GM10266 (cell line): ENCODE data around the gene ANKFY1.

Experiments
- DNase-seq: peaks from one replicate; pipeline ENCODE4 v3.0.0; 2012; ENCODE audit errors: extremely low spot score
- TF ChIP-seq, protein P1 (sequence below): IDR thresholded peaks from 2 replicates; pipeline ENCODE4 v1.5.1; 2012; ENCODE audit warnings: mild to moderate bottlenecking, low read depth; ENCODE audit not compliant: control insufficient read depth, insufficient read depth; ENCODE audit errors: missing control alignments

ANKFY1 gene

GRCh38 chr17:4263282-4264215 lies at the start of gene ANKFY1:
ANKFY1 (minus strand) TSS chr17:4263979; CDS start chr17:4263941, 38 bp downstream.
- DNase-seq = peak; percentile 97
- TF ChIP-seq, protein P1, sequence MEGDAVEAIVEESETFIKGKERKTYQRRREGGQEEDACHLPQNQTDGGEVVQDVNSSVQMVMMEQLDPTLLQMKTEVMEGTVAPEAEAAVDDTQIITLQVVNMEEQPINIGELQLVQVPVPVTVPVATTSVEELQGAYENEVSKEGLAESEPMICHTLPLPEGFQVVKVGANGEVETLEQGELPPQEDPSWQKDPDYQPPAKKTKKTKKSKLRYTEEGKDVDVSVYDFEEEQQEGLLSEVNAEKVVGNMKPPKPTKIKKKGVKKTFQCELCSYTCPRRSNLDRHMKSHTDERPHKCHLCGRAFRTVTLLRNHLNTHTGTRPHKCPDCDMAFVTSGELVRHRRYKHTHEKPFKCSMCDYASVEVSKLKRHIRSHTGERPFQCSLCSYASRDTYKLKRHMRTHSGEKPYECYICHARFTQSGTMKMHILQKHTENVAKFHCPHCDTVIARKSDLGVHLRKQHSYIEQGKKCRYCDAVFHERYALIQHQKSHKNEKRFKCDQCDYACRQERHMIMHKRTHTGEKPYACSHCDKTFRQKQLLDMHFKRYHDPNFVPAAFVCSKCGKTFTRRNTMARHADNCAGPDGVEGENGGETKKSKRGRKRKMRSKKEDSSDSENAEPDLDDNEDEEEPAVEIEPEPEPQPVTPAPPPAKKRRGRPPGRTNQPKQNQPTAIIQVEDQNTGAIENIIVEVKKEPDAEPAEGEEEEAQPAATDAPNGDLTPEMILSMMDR = peak; percentile 15

- no peak for DNase-seq
Measured at GRCh38 chr17:4310354-4311060, 46.7 kb upstream of the ANKFY1 start.

GRCh38 chr17:4309897-4310296 lies 46.1 kb upstream of the ANKFY1 start:
- no peak for DNase-seq
- TF ChIP-seq, protein P1 = no peak

More at GRCh38 chr17:4310354-4311060, 46.7 kb upstream of the ANKFY1 start:
- TF ChIP-seq, protein P1 = no peak

DNA sequence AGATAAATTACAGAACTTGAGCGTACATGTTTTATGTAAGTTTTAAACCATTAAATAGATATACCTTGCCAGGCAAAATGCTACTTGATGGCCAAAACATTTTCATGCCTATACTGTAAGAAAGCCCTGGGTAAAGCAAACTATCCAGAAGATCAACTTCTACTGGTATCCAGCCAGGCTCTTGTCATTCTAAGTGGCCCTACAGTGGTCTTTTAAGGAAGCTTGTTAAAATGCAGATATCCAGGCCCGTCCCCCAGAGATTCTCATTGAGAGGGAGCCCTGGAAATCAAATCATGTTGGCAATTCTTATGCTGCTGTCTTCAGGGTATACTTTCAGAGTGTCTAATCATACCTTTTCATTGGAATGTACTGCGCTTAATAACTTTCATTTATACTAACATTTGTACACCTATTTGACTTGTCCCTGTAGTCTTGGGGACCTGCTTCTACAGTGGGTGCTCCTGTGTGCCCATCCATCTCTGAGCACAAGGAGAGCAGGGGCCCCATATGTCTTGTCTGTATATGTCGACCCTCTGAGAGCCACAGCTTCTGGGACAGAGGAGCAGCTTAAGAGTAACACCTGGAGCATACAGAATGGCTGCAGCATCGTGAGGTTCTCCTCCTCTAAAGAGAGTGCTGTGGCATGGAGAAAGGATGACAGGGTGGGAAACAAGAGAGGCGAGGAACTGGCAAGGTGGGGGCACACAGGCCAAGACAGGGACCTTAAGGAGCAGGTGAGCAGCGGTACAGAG lies 43.6 kb upstream of the ANKFY1 start:
- DNase-seq = no peak
- TF ChIP-seq, protein P1 = no peak

DNA sequence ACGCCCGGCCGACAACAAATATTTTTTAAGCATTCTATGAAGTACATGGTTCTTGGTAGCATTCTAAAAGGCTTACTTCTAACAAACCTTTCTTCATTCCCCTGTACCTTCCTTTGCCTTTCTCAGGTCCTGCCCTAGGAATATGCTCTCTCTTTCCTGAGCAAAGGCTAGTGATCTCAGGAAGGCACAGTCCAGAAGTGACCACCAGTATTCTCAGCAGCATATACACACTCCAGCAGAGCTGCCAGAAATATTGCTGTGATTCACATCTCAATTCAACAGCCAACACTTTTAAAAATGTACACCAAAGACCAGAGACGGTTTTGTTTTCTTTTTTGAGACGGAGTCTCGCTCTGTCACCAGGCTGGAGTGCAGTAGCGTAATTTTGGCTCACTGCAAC lies 41.4 kb upstream of the ANKFY1 start:
- DNase-seq = no peak
- TF ChIP-seq, protein P1 = no peak

DNA sequence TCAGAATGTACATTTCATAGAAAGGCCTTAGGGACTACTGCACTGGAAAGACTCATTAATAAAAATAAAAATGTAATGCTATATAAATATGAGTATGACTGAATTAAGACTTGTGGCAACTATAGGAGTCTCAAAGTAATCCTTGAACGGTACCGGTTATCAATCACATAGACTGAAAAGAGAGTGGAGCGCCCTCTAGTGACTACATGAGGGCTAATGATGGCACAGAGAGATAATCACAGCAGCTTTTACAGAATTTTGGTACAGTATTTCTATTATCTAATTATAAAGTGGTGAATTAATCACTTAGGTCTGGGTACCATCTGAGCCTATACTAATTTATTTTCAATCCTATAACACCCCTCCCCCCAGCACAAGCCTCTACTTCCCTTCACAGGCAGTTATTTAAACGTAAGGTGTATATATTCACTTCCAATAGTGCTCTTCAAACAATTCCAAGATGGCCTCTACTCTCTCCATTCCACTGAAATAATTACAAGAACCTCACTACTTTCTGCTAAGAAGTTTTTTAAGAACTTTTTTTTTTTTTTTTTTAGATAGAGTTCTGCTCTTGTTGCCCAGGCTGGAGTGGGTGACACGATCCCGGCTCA lies 40.7 kb upstream of the ANKFY1 start:
- peak; percentile 57 for DNase-seq
- TF ChIP-seq, protein P1 = peak; percentile 71
